ENCODE measurements around the gene AGER. TPM values are rescaled to one million over a fixed set of nuclear protein-coding genes. Genes with fewer than 3 reads are reported as not detected.

The AGER gene
- total and polyA plus RNA-seq, 9 of the 15 experiments (the other 6 are each of a cell fraction or from before 2014, with no cell fraction given), result 1.2 to 11.5 (median 4.1) TPM

DNA sequence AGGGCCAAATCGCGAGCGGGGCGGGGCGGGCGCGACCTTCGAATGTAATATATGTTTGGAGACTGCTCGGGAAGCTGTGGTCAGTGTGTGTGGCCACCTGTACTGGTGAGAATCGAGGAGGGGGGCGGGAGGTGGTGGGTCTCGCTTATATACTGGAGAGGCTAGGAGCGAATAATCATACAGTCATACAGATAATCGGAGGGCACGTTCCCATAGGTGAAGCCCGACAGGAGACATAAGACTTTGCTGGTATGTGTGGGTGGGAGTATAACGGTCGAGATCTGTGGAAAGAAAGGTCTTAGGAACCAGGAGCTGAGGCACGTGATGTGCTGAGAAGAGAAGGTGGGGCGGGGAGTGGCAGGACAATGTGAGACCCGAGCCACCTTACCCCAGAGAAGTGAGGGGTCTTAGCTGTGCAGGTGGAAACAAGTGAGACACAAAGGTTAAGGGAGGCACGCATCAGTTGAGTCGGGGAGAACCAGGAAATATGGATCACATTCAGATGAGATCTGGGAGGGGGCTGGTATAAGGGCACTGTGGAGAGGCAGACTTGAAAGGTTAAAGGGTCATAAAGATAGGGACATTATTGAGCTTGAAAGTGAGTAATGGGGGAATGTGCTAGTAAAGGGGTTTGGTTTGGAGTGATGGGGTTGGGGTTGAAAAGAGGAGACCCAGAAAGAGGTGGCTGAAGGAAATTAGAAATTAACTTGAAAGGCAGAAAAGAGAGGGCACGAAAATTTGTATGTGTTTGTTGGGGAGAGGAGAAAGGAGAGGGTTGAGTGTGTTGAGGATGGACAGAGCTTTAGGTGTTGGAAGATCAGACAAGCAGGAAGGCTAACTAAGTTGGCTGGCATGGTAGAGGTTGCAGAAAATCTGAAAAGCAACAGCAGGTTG lies 5.3 kb downstream of the AGER start (continued):
- TF ChIP-seq THAP12 (CRISPR knock-in tag; IDR thresholded peaks at IDR 0.05) (no peak), COPS2 (conservative IDR thresholded peaks at IDR 0.05) (no peak), GATA2 (CRISPR knock-in tag; IDR thresholded peaks at IDR 0.05) (peak; percentile 21; the same call in 1 of the 2 replicates), SRSF3 (IDR thresholded peaks at IDR 0.05; ENCODE audit: insufficient read depth, low read length) (no peak), MTA2 (IDR thresholded peaks at IDR 0.05; ENCODE audit: low read depth) (peak; percentile 4; the same call in 1 of the 2 replicates), YBX1 (IDR thresholded peaks at IDR 0.05) (peak; percentile 55; the same call in 1 of the 2 replicates), GATAD2A (IDR thresholded peaks at IDR 0.05) (peak; percentile 78; the same call in 1 of the 2 replicates), FOXM1 (IDR thresholded peaks at IDR 0.05; ENCODE audit: low read depth) (peak; percentile 4; the same call in 1 of the 2 replicates), FOXM1 (CRISPR knock-in tag; IDR thresholded peaks at IDR 0.05; ENCODE audit: low read depth) (no peak), TAF7 (tag; IDR thresholded peaks at IDR 0.05) (peak; percentile 66; the same call in 1 of the 2 replicates), THRAP3 (IDR thresholded peaks at IDR 0.05; ENCODE audit: borderline replicate concordance) (peak; percentile 68; the same call in 1 of the 2 replicates), BRF1 (IDR thresholded peaks at IDR 0.05; ENCODE audit: borderline replicate concordance, extremely low read depth, insufficient read length) (no peak), ATF6 (CRISPR knock-in tag; IDR thresholded peaks at IDR 0.05) (peak; percentile 80; the same call in 1 of the 2 replicates), BDP1 (IDR thresholded peaks at IDR 0.05; ENCODE audit: insufficient read depth, insufficient read length) (no peak), NFIX (CRISPR knock-in tag; IDR thresholded peaks at IDR 0.05; ENCODE audit: low read depth) (no peak), CC2D1A (IDR thresholded peaks at IDR 0.05) (0 out of 2 replicates have a peak, but pooled peaks have one; percentile 32), LEF1 (IDR thresholded peaks at IDR 0.05) (no peak), ZNF444 (CRISPR knock-in tag; IDR thresholded peaks at IDR 0.05) (no peak), HDAC8 (tag; IDR thresholded peaks at IDR 0.05) (no peak), HDAC3 (IDR thresholded peaks at IDR 0.05; ENCODE audit: borderline replicate concordance, partially characterized antibody) (no peak), KDM1A (IDR thresholded peaks at IDR 0.05) (no peak), RAD51 (IDR thresholded peaks at IDR 0.05; ENCODE audit: borderline replicate concordance, low read depth) (peak; percentile 84)
